Measurements from ENCODE around the gene UBE2U. TPM values are rescaled to one million over a fixed set of nuclear protein-coding genes. Genes with fewer than 3 reads are reported as not detected.

UBE2U gene
- total and polyA plus RNA-seq, 12 donors, result 1.2 to 3.6 (median 2.7) TPM; not detected in 6

- intact Hi-C loops (cut with DNase I), result no loop called here
These were observed 90.4 kb downstream of the UBE2U start for GRCh38 chr1:64293820-64294219.

GRCh38 chr1:64295136-64295535 is 91.7 kb downstream of the UBE2U start:
- no peaks in the 10 kb centered on the region for H3K36me3 ChIP-seq
- H3K9me3 ChIP-seq, result peaks cover 0 to 10% (median 0%) of the 10 kb centered on the region in 11 donors
- H3K27me3 ChIP-seq, result peaks cover 0 to 6% (median 0%) of the 10 kb centered on the region in 7 donors
- intact Hi-C loops (cut with DNase I), result no loop called here
- H3K4me1 ChIP-seq, result no peaks in the 10 kb centered on the region
- 54 to 63% methylated on average over 2 of the region's 2 CpGs for WGBS, 2 donors
- no peak for ATAC-seq
- no peak overlapping the region for H3K27ac ChIP-seq
- no peak for TF ChIP-seq CTCF (IDR thresholded peaks at IDR 0.05)
- DNase-seq, result no peak
- H3K4me3 ChIP-seq, result no peak overlapping the region

More at GRCh38 chr1:64293820-64294219, 90.4 kb downstream of the UBE2U start:
- Histone ChIP-seq H3K27ac (no peak overlapping the region), H3K4me1 (no peaks in the 10 kb centered on the region), H3K4me3 (no peak overlapping the region), H3K27me3 (peaks cover 0 to 6% (median 0%) of the 10 kb centered on the region in 7 donors), H3K9me3 (peaks cover 0 to 10% (median 0%) of the 10 kb centered on the region in 11 donors), H3K36me3 (no peaks in the 10 kb centered on the region)
- no peak for DNase-seq
- no peak for TF ChIP-seq CTCF (IDR thresholded peaks at IDR 0.05)
- peak in 1 of 8 donors; percentile 55 for ATAC-seq
- WGBS, 2 donors, result 74 to 75% methylated on average over 4 of the region's 4 CpGs

- TF ChIP-seq CTCF (IDR thresholded peaks at IDR 0.05), result no peak
- DNase-seq (no peak), ATAC-seq (no peak)
- Histone ChIP-seq H3K9me3 (peaks cover 0 to 10% (median 0%) of the 10 kb centered on the region in 11 donors), H3K27ac (no peak overlapping the region), H3K4me3 (no peak overlapping the region), H3K27me3 (peaks cover 0 to 6% (median 0%) of the 10 kb centered on the region in 7 donors), H3K4me1 (no peaks in the 10 kb centered on the region), H3K36me3 (no peaks in the 10 kb centered on the region)
- intact Hi-C loops (cut with DNase I), result no loop called here
These were observed 92.1 kb downstream of the UBE2U start for GRCh38 chr1:64295561-64295960.

- intact Hi-C loops (cut with DNase I), result no loop called here
- Histone ChIP-seq H3K4me1 (no peaks in the 10 kb centered on the region), H3K27me3 (peaks cover 0 to 6% (median 0%) of the 10 kb centered on the region in 7 donors), H3K4me3 (no peak overlapping the region), H3K36me3 (no peaks in the 10 kb centered on the region), H3K9me3 (peaks cover 0 to 10% (median 0%) of the 10 kb centered on the region in 11 donors), H3K27ac (no peak overlapping the region)
- DNase-seq (no peak), ATAC-seq (no peak)
- WGBS, 2 donors, result 78 to 83% methylated on average over 8 of the region's 8 CpGs
- no peak for TF ChIP-seq CTCF (IDR thresholded peaks at IDR 0.05)
These were observed 93.0 kb downstream of the UBE2U start for GRCh38 chr1:64296459-64296858.

All from heart right ventricle (tissue), 16 donors.